ENCODE results near the gene ITGA4. TPM values are rescaled to one million over a fixed set of nuclear protein-coding genes. Genes with fewer than 3 reads are reported as not detected.

Gene ITGA4
- polyA plus RNA-seq, 1 donor, result 14.9 TPM

- Histone ChIP-seq H3K36me3 (ENCODE audit: control insufficient read depth, insufficient read depth, low read length) (no peaks in the 10 kb centered on the region), H3K4me3 (ENCODE audit: low read length) (peak overlapping the region; percentile 46), H3K27me3 (ENCODE audit: control insufficient read depth, insufficient read depth, low read length) (peaks cover 39% of the 10 kb centered on the region), H3K4me1 (ENCODE audit: control insufficient read depth, insufficient read depth, low read length) (peaks cover 12% of the 10 kb centered on the region), H3K27ac (ENCODE audit: low read length) (no peak overlapping the region), H3K9me3 (ENCODE audit: control insufficient read depth, low read depth, low read length) (peaks cover 2% of the 10 kb centered on the region)
- no CpG with 5 or more reads among the region's 45 CpGs for WGBS (ENCODE audit: insufficient coverage, low lambda C conversion rate)
- peak; percentile 23 to 40 for DNase-seq
Observed at GRCh38 chr2:181457741-181458425, 697 bp downstream of the ITGA4 start.

- peaks cover 2% of the 10 kb centered on the region for H3K9me3 ChIP-seq (ENCODE audit: control insufficient read depth, low read depth, low read length)
- H3K36me3 ChIP-seq (ENCODE audit: control insufficient read depth, insufficient read depth, low read length), result no peaks in the 10 kb centered on the region
- peaks cover 12% of the 10 kb centered on the region for H3K4me1 ChIP-seq (ENCODE audit: control insufficient read depth, insufficient read depth, low read length)
- DNase-seq, result no peak
- H3K27me3 ChIP-seq (ENCODE audit: control insufficient read depth, insufficient read depth, low read length), result peaks cover 39% of the 10 kb centered on the region
- no peak overlapping the region for H3K4me3 ChIP-seq (ENCODE audit: low read length)
- 75% methylated on average over 2 of the region's 2 CpGs for WGBS (ENCODE audit: insufficient coverage, low lambda C conversion rate)
- H3K27ac ChIP-seq (ENCODE audit: low read length), result no peak overlapping the region
Observed at GRCh38 chr2:181458871-181459270, 1.7 kb downstream of the ITGA4 start.

GRCh38 chr2:181459621-181460021, 2.4 kb downstream of the ITGA4 start:
- no peak overlapping the region for H3K27ac ChIP-seq (ENCODE audit: low read length)
- peaks cover 12% of the 10 kb centered on the region for H3K4me1 ChIP-seq (ENCODE audit: control insufficient read depth, insufficient read depth, low read length)
- H3K4me3 ChIP-seq (ENCODE audit: low read length), result no peak overlapping the region
- H3K27me3 ChIP-seq (ENCODE audit: control insufficient read depth, insufficient read depth, low read length), result peaks cover 39% of the 10 kb centered on the region
- no peaks in the 10 kb centered on the region for H3K36me3 ChIP-seq (ENCODE audit: control insufficient read depth, insufficient read depth, low read length)
- peaks cover 2% of the 10 kb centered on the region for H3K9me3 ChIP-seq (ENCODE audit: control insufficient read depth, low read depth, low read length)
- WGBS (ENCODE audit: insufficient coverage, low lambda C conversion rate), result no CpG with 5 or more reads among the region's 1 CpG
- DNase-seq, result no peak

GRCh38 chr2:181461056-181461997, 4.1 kb downstream of the ITGA4 start:
- WGBS (ENCODE audit: insufficient coverage, low lambda C conversion rate), result 100% methylated on average over 2 of the region's 7 CpGs
- H3K4me1 ChIP-seq (ENCODE audit: control insufficient read depth, insufficient read depth, low read length), result peaks cover 12% of the 10 kb centered on the region
- H3K27me3 ChIP-seq (ENCODE audit: control insufficient read depth, insufficient read depth, low read length), result peaks cover 32% of the 10 kb centered on the region
- no peak for DNase-seq
- H3K36me3 ChIP-seq (ENCODE audit: control insufficient read depth, insufficient read depth, low read length), result no peaks in the 10 kb centered on the region
- H3K27ac ChIP-seq (ENCODE audit: low read length), result no peak overlapping the region
- H3K9me3 ChIP-seq (ENCODE audit: control insufficient read depth, low read depth, low read length), result peaks cover 2% of the 10 kb centered on the region
- H3K4me3 ChIP-seq (ENCODE audit: low read length), result no peak overlapping the region

GRCh38 chr2:181462033-181462432, 4.8 kb downstream of the ITGA4 start:
- Histone ChIP-seq H3K9me3 (ENCODE audit: control insufficient read depth, low read depth, low read length) (peaks cover under 1% of the 10 kb centered on the region), H3K27ac (ENCODE audit: low read length) (no peak overlapping the region), H3K4me3 (ENCODE audit: low read length) (no peak overlapping the region), H3K36me3 (ENCODE audit: control insufficient read depth, insufficient read depth, low read length) (no peaks in the 10 kb centered on the region), H3K27me3 (ENCODE audit: control insufficient read depth, insufficient read depth, low read length) (peaks cover 25% of the 10 kb centered on the region), H3K4me1 (ENCODE audit: control insufficient read depth, insufficient read depth, low read length) (peaks cover 6% of the 10 kb centered on the region)
- WGBS (ENCODE audit: insufficient coverage, low lambda C conversion rate), result no CpG with 5 or more reads among the region's 1 CpG
- no peak for DNase-seq

- H3K9me3 ChIP-seq (ENCODE audit: control insufficient read depth, low read depth, low read length), result no peaks in the 10 kb centered on the region
- no peak overlapping the region for H3K27ac ChIP-seq (ENCODE audit: low read length)
- DNase-seq, result no peak
- H3K4me1 ChIP-seq (ENCODE audit: control insufficient read depth, insufficient read depth, low read length), result no peaks in the 10 kb centered on the region
- no peaks in the 10 kb centered on the region for H3K36me3 ChIP-seq (ENCODE audit: control insufficient read depth, insufficient read depth, low read length)
- peaks cover 10% of the 10 kb centered on the region for H3K27me3 ChIP-seq (ENCODE audit: control insufficient read depth, insufficient read depth, low read length)
- no peak overlapping the region for H3K4me3 ChIP-seq (ENCODE audit: low read length)
- WGBS (ENCODE audit: insufficient coverage, low lambda C conversion rate), result no CpG with 5 or more reads among the region's 3 CpGs
Observed at GRCh38 chr2:181463588-181463987, 6.4 kb downstream of the ITGA4 start.

- H3K27me3 ChIP-seq (ENCODE audit: control insufficient read depth, insufficient read depth, low read length), result peaks cover 2% of the 10 kb centered on the region
- H3K4me1 ChIP-seq (ENCODE audit: control insufficient read depth, insufficient read depth, low read length), result no peaks in the 10 kb centered on the region
- no peaks in the 10 kb centered on the region for H3K36me3 ChIP-seq (ENCODE audit: control insufficient read depth, insufficient read depth, low read length)
- DNase-seq, result no peak
- H3K9me3 ChIP-seq (ENCODE audit: control insufficient read depth, low read depth, low read length), result no peaks in the 10 kb centered on the region
- no peak overlapping the region for H3K27ac ChIP-seq (ENCODE audit: low read length)
- 78% methylated on average over 2 of the region's 2 CpGs for WGBS (ENCODE audit: insufficient coverage, low lambda C conversion rate)
- H3K4me3 ChIP-seq (ENCODE audit: low read length), result no peak overlapping the region
Observed at GRCh38 chr2:181464966-181465365, 7.8 kb downstream of the ITGA4 start.

GRCh38 chr2:181465676-181466375, 8.6 kb downstream of the ITGA4 start:
- peaks cover 2% of the 10 kb centered on the region for H3K27me3 ChIP-seq (ENCODE audit: control insufficient read depth, insufficient read depth, low read length)
- no peaks in the 10 kb centered on the region for H3K36me3 ChIP-seq (ENCODE audit: control insufficient read depth, insufficient read depth, low read length)
- H3K9me3 ChIP-seq (ENCODE audit: control insufficient read depth, low read depth, low read length), result no peaks in the 10 kb centered on the region
- DNase-seq, result no peak
- 100% methylated on average over 2 of the region's 3 CpGs for WGBS (ENCODE audit: insufficient coverage, low lambda C conversion rate)
- H3K27ac ChIP-seq (ENCODE audit: low read length), result no peak overlapping the region
- no peaks in the 10 kb centered on the region for H3K4me1 ChIP-seq (ENCODE audit: control insufficient read depth, insufficient read depth, low read length)
- no peak overlapping the region for H3K4me3 ChIP-seq (ENCODE audit: low read length)

- H3K27me3 ChIP-seq (ENCODE audit: control insufficient read depth, insufficient read depth, low read length), result no peaks in the 10 kb centered on the region
- H3K4me3 ChIP-seq (ENCODE audit: low read length), result no peak overlapping the region
- no peaks in the 10 kb centered on the region for H3K36me3 ChIP-seq (ENCODE audit: control insufficient read depth, insufficient read depth, low read length)
- H3K4me1 ChIP-seq (ENCODE audit: control insufficient read depth, insufficient read depth, low read length), result no peaks in the 10 kb centered on the region
- DNase-seq, result peak in 1 of 2 donors; percentile 17
- WGBS (ENCODE audit: insufficient coverage, low lambda C conversion rate), result no CpG with 5 or more reads among the region's 4 CpGs
- H3K27ac ChIP-seq (ENCODE audit: low read length), result no peak overlapping the region
- no peaks in the 10 kb centered on the region for H3K9me3 ChIP-seq (ENCODE audit: control insufficient read depth, low read depth, low read length)
Observed at GRCh38 chr2:181466661-181467576, 9.7 kb downstream of the ITGA4 start.

Data from large intestine (tissue), 3 donors.